Activated naive CD4-positive, alpha-beta T cell treated with anti-CD3 and anti-CD28 coated beads, Interleukin-2, amount 50 U/mL, for 24 hours (primary cell): ENCODE data around the gene KIAA1549.
"Not testable (repeated sequence)": the region's sequence is repeated elsewhere in the genome, so short reads cannot be mapped to it uniquely, and the experiment has no call there.

Experiments
- H3K27ac Mint-ChIP-seq: one replicate; pipeline ENCODE4 v1.8.0; 2021; ENCODE audit warnings: mild to moderate bottlenecking, mixed read lengths
- H3K27me3 Mint-ChIP-seq: one replicate; pipeline ENCODE4 v1.8.0; 2021; ENCODE audit warnings: mixed read lengths
- H3K36me3 Mint-ChIP-seq: one replicate; pipeline ENCODE4 v1.8.0; 2021; ENCODE audit warnings: mixed read lengths
- H3K4me1 Mint-ChIP-seq: one replicate; pipeline ENCODE4 v1.8.0; 2021; ENCODE audit warnings: mixed read lengths
- H3K4me3 Mint-ChIP-seq: one replicate; pipeline ENCODE4 v1.8.0; 2021; ENCODE audit warnings: mild to moderate bottlenecking, mixed read lengths
- H3K9me3 Mint-ChIP-seq: one replicate; pipeline ENCODE4 v1.8.0; 2021; ENCODE audit warnings: mixed read lengths

The KIAA1549 gene

DNA sequence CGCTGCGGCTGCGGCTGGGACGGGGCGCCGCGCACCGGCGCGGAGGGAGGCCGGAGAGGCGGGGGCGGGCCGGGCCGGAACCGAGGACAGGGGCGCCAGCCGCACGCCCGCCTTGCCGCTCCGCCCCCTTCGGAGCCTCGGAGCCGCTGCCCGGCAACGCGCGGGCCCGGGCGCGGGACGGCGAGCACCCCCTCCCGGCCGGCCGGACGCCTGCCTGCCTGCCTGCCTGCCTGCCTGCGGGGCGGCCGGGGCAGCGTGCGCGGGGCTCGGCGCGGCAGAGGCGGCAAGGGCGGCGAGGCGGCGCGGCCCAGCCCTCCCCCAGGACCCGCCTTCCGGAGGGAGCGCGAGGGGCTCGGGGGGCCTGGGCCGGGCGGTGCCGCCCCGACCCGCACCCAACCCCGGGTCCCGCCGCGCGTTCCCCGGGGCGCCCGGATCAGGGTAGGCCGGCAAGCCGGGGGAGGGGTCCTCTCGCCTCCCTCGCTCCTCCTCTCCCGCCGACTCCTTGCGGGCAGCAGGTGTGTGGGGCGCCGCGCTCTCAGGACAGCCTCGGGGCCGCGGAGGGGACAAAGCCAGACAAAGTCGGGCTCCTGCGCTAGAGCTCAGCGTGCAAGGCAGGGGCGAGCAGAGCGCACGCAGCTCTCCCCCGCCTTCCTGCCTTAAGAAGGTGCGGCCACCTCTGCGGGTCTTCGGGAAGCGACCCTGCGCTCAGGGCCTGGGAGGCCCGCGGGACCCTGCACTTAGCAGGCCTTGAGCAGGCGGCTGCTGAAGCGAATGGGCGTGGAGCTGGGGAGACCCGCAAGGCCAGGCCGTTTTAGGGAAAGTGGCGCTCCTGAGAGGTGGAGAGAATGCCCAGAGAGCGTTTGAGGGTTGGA is at the start of gene KIAA1549:
KIAA1549 (minus strand) TSS at position 58 of the 872 bp plus-strand sequence. CDS start 120 bp downstream, outside the sequence.
- H3K9me3 Mint-ChIP-seq = no peaks in the 10 kb centered on the region
- peaks cover 22% of the 10 kb centered on the region for H3K27me3 Mint-ChIP-seq
- peak within 1 kb of the TSS; percentile 86 for H3K4me3 Mint-ChIP-seq
- no peaks in the 10 kb centered on the region for H3K36me3 Mint-ChIP-seq
- H3K4me1 Mint-ChIP-seq = peaks cover 8% of the 10 kb centered on the region
- H3K27ac Mint-ChIP-seq = no peak within 1 kb of the TSS

GRCh38 chr7:139029353-139029752 is 48.2 kb upstream of the KIAA1549 start:
- H3K9me3 Mint-ChIP-seq = no peaks in the 10 kb centered on the region
- no peak overlapping the region for H3K27ac Mint-ChIP-seq
- H3K4me3 Mint-ChIP-seq = no peak overlapping the region
- no peaks in the 10 kb centered on the region for H3K36me3 Mint-ChIP-seq
- no peaks in the 10 kb centered on the region for H3K27me3 Mint-ChIP-seq
- peaks cover 5% of the 10 kb centered on the region for H3K4me1 Mint-ChIP-seq

DNA sequence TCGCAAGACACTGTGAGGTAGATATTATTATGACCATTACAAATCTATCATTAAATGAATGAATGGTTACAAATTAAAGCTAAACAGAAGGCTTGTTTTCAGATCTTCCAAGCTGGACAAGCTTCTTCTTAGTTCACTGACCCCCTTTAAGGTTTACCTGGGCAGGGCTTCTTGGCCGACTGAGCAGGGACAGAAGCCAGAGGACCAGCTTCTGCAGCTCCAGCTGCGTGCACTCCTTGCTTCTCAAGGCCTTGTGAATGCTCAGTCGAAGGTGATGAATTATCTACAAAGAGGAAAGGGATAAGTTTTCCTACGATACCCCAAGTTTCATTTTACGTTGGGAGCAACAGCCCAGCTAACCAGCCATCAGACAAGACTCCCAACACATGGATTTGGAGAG is 45.4 kb upstream of the KIAA1549 start:
- no peaks in the 10 kb centered on the region for H3K9me3 Mint-ChIP-seq
- no peak overlapping the region for H3K27ac Mint-ChIP-seq
- H3K4me3 Mint-ChIP-seq = no peak overlapping the region
- H3K27me3 Mint-ChIP-seq = no peaks in the 10 kb centered on the region
- no peaks in the 10 kb centered on the region for H3K4me1 Mint-ChIP-seq
- no peaks in the 10 kb centered on the region for H3K36me3 Mint-ChIP-seq

- H3K4me1 Mint-ChIP-seq, H3K27ac Mint-ChIP-seq, H3K4me3 Mint-ChIP-seq, H3K9me3 Mint-ChIP-seq, H3K27me3 Mint-ChIP-seq, H3K36me3 Mint-ChIP-seq: not testable (repeated sequence)
Measured at GRCh38 chr7:139025861-139026260, 44.7 kb upstream of the KIAA1549 start.

- no peak overlapping the region for H3K4me3 Mint-ChIP-seq
- H3K4me1 Mint-ChIP-seq = no peaks in the 10 kb centered on the region
- H3K36me3 Mint-ChIP-seq = no peaks in the 10 kb centered on the region
- H3K9me3 Mint-ChIP-seq = no peaks in the 10 kb centered on the region
- no peaks in the 10 kb centered on the region for H3K27me3 Mint-ChIP-seq
- no peak overlapping the region for H3K27ac Mint-ChIP-seq
Measured at GRCh38 chr7:139023076-139023475, 41.9 kb upstream of the KIAA1549 start.

DNA sequence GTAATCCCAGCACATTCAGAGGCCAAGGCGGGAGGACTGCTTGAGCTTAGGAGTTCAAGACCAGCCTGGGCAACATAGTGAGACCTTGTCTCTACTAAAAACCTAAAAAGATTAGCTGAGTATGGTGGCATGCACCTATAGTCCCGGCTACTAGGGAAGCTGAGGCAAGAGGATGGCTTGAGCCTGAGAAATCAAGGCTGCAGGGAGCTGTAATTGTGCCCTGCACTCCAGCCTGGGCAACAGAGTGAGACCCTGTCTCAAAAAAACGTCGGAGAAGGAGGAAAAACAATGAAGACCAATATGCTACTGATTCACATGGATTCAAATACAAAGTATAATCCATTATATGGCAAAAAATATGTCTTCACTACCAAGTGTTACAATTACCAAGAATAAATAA is 41.1 kb upstream of the KIAA1549 start:
- Mint-ChIP-seq H3K27ac (no peak overlapping the region), H3K9me3 (no peaks in the 10 kb centered on the region), H3K4me1 (peaks cover 3% of the 10 kb centered on the region), H3K4me3 (no peak overlapping the region), H3K27me3 (no peaks in the 10 kb centered on the region), H3K36me3 (no peaks in the 10 kb centered on the region)

GRCh38 chr7:139018910-139019309 is 37.7 kb upstream of the KIAA1549 start:
- H3K27ac Mint-ChIP-seq = no peak overlapping the region
- no peak overlapping the region for H3K4me3 Mint-ChIP-seq
- H3K36me3 Mint-ChIP-seq = no peaks in the 10 kb centered on the region
- no peaks in the 10 kb centered on the region for H3K9me3 Mint-ChIP-seq
- peaks cover 9% of the 10 kb centered on the region for H3K4me1 Mint-ChIP-seq
- H3K27me3 Mint-ChIP-seq = no peaks in the 10 kb centered on the region

DNA sequence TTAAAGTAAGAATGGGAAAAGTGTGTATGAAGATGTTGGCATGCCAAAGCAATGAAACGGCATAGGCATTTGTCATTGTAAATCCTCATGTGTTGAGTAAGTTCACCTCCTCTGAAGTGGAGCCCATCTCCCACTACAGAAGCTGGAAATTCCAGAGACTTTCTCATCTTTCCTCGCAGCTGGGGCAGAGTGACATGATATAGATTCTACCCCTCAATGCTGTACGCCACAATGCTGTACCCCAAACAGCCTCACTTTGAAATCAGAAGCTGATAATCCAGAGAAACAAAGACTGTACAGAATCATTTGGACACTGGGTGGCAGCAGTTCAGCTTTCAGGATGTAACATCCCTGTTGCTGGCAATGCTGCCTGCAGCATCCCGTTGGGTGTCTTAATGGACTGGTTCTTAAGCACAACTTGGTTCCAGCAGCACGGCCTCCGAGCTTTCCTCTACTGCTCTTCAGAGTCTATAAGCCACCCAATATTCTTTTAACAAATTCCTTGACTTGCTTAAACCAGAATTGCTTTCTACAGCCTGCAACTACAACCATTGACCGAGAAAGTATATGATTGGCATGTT is 35.8 kb upstream of the KIAA1549 start:
- no peaks in the 10 kb centered on the region for H3K36me3 Mint-ChIP-seq
- no peaks in the 10 kb centered on the region for H3K27me3 Mint-ChIP-seq
- no peak overlapping the region for H3K4me3 Mint-ChIP-seq
- no peaks in the 10 kb centered on the region for H3K9me3 Mint-ChIP-seq
- H3K4me1 Mint-ChIP-seq = peaks cover 9% of the 10 kb centered on the region
- H3K27ac Mint-ChIP-seq = no peak overlapping the region

- Mint-ChIP-seq H3K36me3 (no peaks in the 10 kb centered on the region), H3K4me1 (no peaks in the 10 kb centered on the region), H3K9me3 (no peaks in the 10 kb centered on the region), H3K4me3 (no peak overlapping the region), H3K27ac (no peak overlapping the region), H3K27me3 (no peaks in the 10 kb centered on the region)
Measured at GRCh38 chr7:139011373-139011772, 30.2 kb upstream of the KIAA1549 start.

DNA sequence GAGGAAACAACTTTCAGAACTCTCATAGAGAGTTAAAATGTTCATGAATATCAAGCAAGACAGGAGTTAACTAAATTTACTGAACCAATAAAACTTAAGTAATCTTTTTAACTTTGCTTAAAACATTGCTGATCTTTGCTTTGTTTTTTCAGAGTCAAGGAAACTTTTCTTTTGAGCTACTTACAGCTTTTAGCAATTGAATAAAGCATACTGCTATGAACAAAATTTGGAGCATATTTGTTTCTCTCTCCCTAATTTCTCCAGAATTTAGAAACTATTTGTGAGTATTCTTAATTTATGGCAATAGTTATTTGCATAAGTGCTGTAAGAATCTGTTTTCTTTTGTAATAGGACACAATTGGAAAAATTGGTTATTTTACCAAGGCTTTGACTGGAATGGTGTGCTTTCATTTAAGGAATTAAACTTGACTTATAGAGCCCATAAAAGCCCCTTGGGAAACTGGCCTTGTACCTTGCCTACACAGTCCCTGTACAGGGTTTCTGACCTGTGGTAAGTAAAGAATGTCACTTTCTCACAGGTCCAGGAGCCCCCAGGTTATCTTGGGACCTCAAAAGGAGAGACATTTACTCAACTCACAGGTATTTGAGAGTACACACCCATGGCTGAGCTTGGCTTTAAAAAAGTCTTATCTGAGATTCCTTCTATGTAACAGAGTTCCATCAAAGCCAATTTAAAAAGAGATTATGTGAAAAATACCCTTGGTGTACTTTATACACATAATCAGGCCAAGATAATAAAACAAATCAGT is 23.3 kb upstream of the KIAA1549 start:
- H3K27me3 Mint-ChIP-seq = no peaks in the 10 kb centered on the region
- H3K4me1 Mint-ChIP-seq = peaks cover 1% of the 10 kb centered on the region
- H3K27ac Mint-ChIP-seq = no peak overlapping the region
- peaks cover 10% of the 10 kb centered on the region for H3K9me3 Mint-ChIP-seq
- H3K4me3 Mint-ChIP-seq = no peak overlapping the region
- no peaks in the 10 kb centered on the region for H3K36me3 Mint-ChIP-seq

DNA sequence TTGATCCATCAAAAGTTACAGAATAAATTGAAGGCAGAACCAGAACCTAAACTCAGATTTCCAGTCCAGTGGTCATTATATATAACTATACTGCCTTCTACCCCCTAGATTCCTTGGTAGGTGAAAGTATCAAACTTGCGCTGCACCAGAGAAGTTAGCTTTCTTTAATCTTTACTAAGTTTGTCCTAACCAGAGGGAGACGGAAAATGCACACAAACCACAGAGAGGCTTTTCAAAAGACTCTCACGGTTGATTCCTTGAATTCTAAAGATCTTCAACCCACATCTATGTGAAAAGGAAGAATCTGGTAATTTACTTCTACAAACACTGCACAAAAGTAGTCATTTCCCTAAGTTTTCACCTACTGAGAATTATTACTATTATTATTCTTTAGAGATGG is 18.2 kb upstream of the KIAA1549 start:
- Mint-ChIP-seq H3K9me3 (peaks cover under 1% of the 10 kb centered on the region), H3K36me3 (no peaks in the 10 kb centered on the region), H3K27ac (no peak overlapping the region), H3K4me1 (peaks cover 5% of the 10 kb centered on the region), H3K27me3 (no peaks in the 10 kb centered on the region), H3K4me3 (no peak overlapping the region)

DNA sequence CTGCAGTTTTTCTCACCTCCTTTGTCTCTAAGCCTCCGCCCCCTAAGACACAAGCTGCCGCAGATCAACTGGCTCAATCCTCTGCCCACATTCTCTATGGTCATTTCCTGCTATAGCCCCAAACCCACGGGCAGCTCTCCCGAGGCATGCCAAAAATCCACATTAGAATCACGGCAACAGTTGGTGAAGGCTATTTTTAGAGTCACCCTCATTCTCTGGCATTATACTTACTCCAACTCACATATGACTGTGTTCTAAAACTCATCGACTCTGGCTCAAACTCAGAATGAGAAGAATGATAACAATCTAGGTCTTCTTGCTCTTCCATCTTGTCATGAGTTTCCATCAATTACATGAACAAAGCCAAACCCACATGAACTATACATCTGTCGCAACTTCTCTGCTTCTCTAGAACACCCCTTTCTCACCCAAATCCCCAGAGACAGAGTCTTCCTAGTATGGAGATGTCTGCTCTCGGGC is 10.9 kb upstream of the KIAA1549 start:
- H3K36me3 Mint-ChIP-seq = no peaks in the 10 kb centered on the region
- H3K4me3 Mint-ChIP-seq = no peak overlapping the region
- H3K4me1 Mint-ChIP-seq = no peaks in the 10 kb centered on the region
- no peaks in the 10 kb centered on the region for H3K27me3 Mint-ChIP-seq
- no peak overlapping the region for H3K27ac Mint-ChIP-seq
- no peaks in the 10 kb centered on the region for H3K9me3 Mint-ChIP-seq

DNA sequence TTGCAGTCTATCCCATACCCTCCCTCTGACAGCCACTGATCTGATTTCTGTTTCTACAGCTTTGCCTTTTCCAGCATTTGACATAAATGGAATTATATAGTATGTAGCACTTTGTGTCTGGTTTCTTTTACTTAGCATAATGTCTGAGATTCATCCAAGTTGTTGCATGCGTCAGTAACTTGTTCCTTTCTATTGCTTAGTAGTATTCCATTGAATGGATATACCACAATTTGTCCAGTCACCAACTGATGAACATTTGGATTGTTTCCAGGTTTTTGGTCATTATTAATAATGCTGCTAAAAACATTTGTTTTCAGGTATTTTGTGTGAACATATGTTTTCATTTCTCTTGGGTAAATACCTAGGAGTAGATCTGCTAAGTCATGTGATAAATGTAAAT is 6.5 kb upstream of the KIAA1549 start:
- no peak overlapping the region for H3K4me3 Mint-ChIP-seq
- no peaks in the 10 kb centered on the region for H3K9me3 Mint-ChIP-seq
- H3K27ac Mint-ChIP-seq = no peak overlapping the region
- H3K27me3 Mint-ChIP-seq = peaks cover 1% of the 10 kb centered on the region
- no peaks in the 10 kb centered on the region for H3K4me1 Mint-ChIP-seq
- H3K36me3 Mint-ChIP-seq = no peaks in the 10 kb centered on the region

- Mint-ChIP-seq H3K4me3 (peak overlapping the region; percentile 70), H3K36me3 (no peaks in the 10 kb centered on the region), H3K9me3 (no peaks in the 10 kb centered on the region), H3K27me3 (peaks cover 22% of the 10 kb centered on the region), H3K4me1 (peaks cover 8% of the 10 kb centered on the region), H3K27ac (no peak overlapping the region)
Measured at GRCh38 chr7:138982204-138982623, 1.0 kb upstream of the KIAA1549 start.

- Mint-ChIP-seq H3K9me3 (no peaks in the 10 kb centered on the region), H3K27me3 (peaks cover 22% of the 10 kb centered on the region), H3K4me1 (peaks cover 8% of the 10 kb centered on the region), H3K27ac (no peak overlapping the region), H3K4me3 (peak overlapping the region; percentile 86), H3K36me3 (no peaks in the 10 kb centered on the region)
Measured at GRCh38 chr7:138980563-138981291, 462 bp downstream of the KIAA1549 start.
